Esophagus squamous epithelium (tissue), 4 donors: Measurements from ENCODE around the gene TEAD4.

ENCODE experiments used
- CTCF ChIP-seq, 6 experiments: fragments of 450-650 bp in 4 of 6; fragments of 200-600 bp in 2 of 6; sonication (generic) in 2 of 6; IDR thresholded peaks; one replicate each; pipeline ENCODE4 v1.5.1; 2016 to 2019; ENCODE audit warnings: antibody characterized with exemption in 6 of 6, mild to moderate bottlenecking in 4 of 6, moderate library complexity in 4 of 6
- POLR2A ChIP-seq, 4 donors: fragments of 450-650 bp; IDR thresholded peaks; one replicate each; pipeline ENCODE4 v1.6.1; 2017; ENCODE audit warnings: antibody characterized with exemption in 4 of 4, mild to moderate bottlenecking in 4 of 4, moderate library complexity in 3 of 4

DNA sequence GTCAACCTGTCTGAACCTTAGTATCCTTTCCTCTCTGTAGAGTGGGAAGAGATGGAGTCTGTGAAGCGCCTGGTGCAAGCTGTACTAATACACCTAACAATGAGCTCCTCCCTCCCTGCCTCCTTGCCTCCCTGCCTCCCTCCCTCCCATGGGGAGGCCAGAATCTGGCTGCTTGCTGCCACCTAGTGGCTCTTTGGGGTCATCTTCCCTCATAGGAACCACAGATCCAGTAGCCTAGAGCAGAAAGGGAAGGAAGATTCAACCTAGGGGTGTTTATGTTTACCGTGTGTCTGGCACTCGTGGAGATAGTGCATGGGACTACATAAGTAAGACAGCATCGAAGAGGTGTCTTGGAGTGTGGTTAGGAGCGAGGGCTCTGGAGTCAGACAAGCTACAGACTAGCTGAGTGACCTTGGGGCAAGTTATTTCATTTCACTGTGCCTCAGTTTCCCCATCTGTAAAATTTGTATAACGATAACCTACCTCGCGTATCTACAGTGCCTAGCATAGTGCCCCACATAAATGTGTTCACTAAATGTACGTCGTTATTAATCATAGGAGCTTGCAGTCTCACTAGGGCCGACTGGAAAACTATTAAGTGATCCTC, 82.5 kb downstream of the TEAD4 start:
- TF ChIP-seq CTCF (IDR thresholded peaks at IDR 0.05) = peak in 5 of 6 experiments; percentile 21 to 61 (median 45)
- no peak for TF ChIP-seq POLR2A (IDR thresholded peaks at IDR 0.05)
